HFF-Myc (cell line): Measurements from ENCODE around the gene SERPIND1.
A peak's percentile ranks its signal among the peaks of the same experiment; 100 is the strongest.

Experiments used
- DNase-seq: peaks from one replicate; pipeline ENCODE4 v3.0.0-alpha.2; 2011; ENCODE audit warnings: low read depth; ENCODE audit errors: extremely low read depth
- H3K4me3 ChIP-seq: replicated peaks from 2 replicates; pipeline ENCODE4 v1.5.1; 2011; ENCODE audit warnings: low read depth, mild to moderate bottlenecking, control low read depth, low read length
- CTCF ChIP-seq: IDR thresholded peaks from 2 replicates; pipeline ENCODE4 v1.5.1; 2012; ENCODE audit warnings: mild to moderate bottlenecking, low read depth, low read length, control low read depth; ENCODE audit errors: missing control alignments

Gene SERPIND1

GRCh38 chr22:20803696-20804324 is 29.9 kb downstream of the SERPIND1 start:
- DNase-seq = peak; percentile 7
- peak; percentile 68 for TF ChIP-seq CTCF
- H3K4me3 ChIP-seq = no peak overlapping the region

GRCh38 chr22:20804650-20805049 is 30.7 kb downstream of the SERPIND1 start:
- no peak for DNase-seq
- TF ChIP-seq CTCF = no peak
- no peak overlapping the region for H3K4me3 ChIP-seq

- H3K4me3 ChIP-seq = no peak overlapping the region
- DNase-seq = peak; percentile 4
- no peak for TF ChIP-seq CTCF
Observed at GRCh38 chr22:20805972-20806471, 32.1 kb downstream of the SERPIND1 start.

GRCh38 chr22:20807315-20807752 is 33.4 kb downstream of the SERPIND1 start:
- no peak for TF ChIP-seq CTCF
- DNase-seq = peak; percentile 73
- H3K4me3 ChIP-seq = no peak overlapping the region

GRCh38 chr22:20808844-20809243 is 34.9 kb downstream of the SERPIND1 start:
- no peak overlapping the region for H3K4me3 ChIP-seq
- DNase-seq = no peak
- TF ChIP-seq CTCF = no peak

- no peak for TF ChIP-seq CTCF
- no peak for DNase-seq
- H3K4me3 ChIP-seq = no peak overlapping the region
Observed at GRCh38 chr22:20809538-20810185, 35.7 kb downstream of the SERPIND1 start.
